Thoracic aorta (tissue), 2 donors: ENCODE measurements around the gene YY1AP1. TPM values are rescaled to one million over a fixed set of nuclear protein-coding genes. Genes with fewer than 3 reads are reported as not detected.
A peak's percentile ranks its signal among the peaks of the same experiment; 100 is the strongest.

ENCODE experiments used
- ATAC-seq: fragments of 150-250 bp; one replicate; pipeline ENCODE4 v1.8.0; 2017; ENCODE audit warnings: low read depth; ENCODE audit not compliant: insufficient number of reproducible peaks, low FRiP score
- DNase-seq: peaks from one replicate; pipeline ENCODE4 v3.0.0-alpha.2; 2020; ENCODE audit warnings: low spot score
- H3K27ac ChIP-seq, 2 donors: fragments of 200-600 bp; sonication (generic); 1 replicate in 1 of 2; 2 replicates in 1 of 2; pipeline ENCODE4 v1.5.1; 2016; ENCODE audit warnings: mild to moderate bottlenecking in 2 of 2, moderate library complexity in 2 of 2
- H3K27me3 ChIP-seq: fragments of 200-600 bp; sonication (generic); replicated peaks from 2 replicates; pipeline ENCODE4 v1.6.0; 2016; ENCODE audit warnings: mild to moderate bottlenecking; ENCODE audit not compliant: insufficient read depth
- H3K36me3 ChIP-seq: fragments of 200-600 bp; sonication (generic); one replicate; pipeline ENCODE4 v1.5.1; 2016
- H3K4me1 ChIP-seq, 2 donors: fragments of 200-600 bp; sonication (generic); 1 replicate in 1 of 2; 2 replicates in 1 of 2; pipeline versions ENCODE4 v1.5.1 to v1.6.0; 2016; ENCODE audit warnings: low read depth in 2 of 2, mild to moderate bottlenecking in 1 of 2; ENCODE audit not compliant: control insufficient read depth in 1 of 2
- H3K4me3 ChIP-seq: fragments of 200-600 bp; sonication (generic); 2 replicates; pipeline ENCODE4 v1.5.1; 2016; ENCODE audit warnings: mild to moderate bottlenecking
- H3K9me3 ChIP-seq: fragments of 200-600 bp; sonication (generic); 2 replicates; pipeline ENCODE4 v1.5.1; 2016
- total RNA-seq, 2 donors: library from RNA; depleted of rRNA; stranded (reverse); fragments of >200 nt; gene quantifications; one replicate each; pipeline versions ENCODE4 v1.1.0 to v1.2.3, GENCODE V29; 2016
- TF ChIP-seq, protein P1 (sequence below): fragments of 200-600 bp; sonication (generic); IDR thresholded peaks from one replicate; pipeline ENCODE4 v1.5.1; 2019; ENCODE audit warnings: antibody characterized with exemption

YY1AP1 gene
- total RNA-seq, 2 donors from 2014 or later = 156 to 197 TPM

DNA sequence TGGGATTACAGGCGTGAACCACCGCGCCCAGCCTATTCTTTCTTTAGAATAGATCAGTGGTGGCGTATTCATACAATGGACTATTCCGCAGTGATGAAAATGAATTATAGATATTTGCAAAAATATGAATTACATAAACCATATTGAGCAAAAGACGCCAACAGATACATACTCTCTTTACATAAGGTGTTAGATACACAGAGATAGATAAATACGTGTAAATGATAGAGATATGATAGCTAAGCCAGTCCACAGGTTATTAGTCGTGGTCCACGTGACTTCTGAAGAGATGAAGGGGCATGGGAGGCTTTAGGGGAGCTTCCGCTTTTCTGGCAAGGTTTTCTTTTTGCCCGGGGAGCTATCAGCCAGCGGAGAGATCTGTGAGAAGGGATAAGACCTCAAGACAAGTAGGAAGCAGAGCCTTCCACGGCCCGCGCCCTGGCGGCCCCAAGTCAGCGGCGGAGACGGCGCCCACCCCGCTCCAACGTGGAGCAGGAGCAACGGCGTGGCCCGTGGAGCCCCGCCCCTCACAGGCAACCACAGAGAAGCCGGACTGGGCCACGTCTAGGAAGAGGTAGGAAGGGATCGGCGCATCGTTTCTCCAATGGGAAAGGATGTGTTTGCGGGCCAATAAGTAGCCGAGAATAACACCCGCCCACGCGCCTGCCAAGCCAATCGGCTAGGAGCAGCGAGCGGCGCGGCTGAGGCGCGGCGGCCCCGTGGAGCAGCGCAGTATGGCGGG is 78.9 kb downstream of the YY1AP1 start, which contains the start of gene MSTO1:
TSS of gene MSTO1 (plus strand) at position 704 of the 742 bp plus-strand sequence. CDS start at position 735, 31 bp downstream.
- H3K4me3 ChIP-seq = peak within 1 kb of the TSS; percentile 72
- no peaks in the 10 kb centered on the region for H3K27me3 ChIP-seq
- TF ChIP-seq, protein P1, sequence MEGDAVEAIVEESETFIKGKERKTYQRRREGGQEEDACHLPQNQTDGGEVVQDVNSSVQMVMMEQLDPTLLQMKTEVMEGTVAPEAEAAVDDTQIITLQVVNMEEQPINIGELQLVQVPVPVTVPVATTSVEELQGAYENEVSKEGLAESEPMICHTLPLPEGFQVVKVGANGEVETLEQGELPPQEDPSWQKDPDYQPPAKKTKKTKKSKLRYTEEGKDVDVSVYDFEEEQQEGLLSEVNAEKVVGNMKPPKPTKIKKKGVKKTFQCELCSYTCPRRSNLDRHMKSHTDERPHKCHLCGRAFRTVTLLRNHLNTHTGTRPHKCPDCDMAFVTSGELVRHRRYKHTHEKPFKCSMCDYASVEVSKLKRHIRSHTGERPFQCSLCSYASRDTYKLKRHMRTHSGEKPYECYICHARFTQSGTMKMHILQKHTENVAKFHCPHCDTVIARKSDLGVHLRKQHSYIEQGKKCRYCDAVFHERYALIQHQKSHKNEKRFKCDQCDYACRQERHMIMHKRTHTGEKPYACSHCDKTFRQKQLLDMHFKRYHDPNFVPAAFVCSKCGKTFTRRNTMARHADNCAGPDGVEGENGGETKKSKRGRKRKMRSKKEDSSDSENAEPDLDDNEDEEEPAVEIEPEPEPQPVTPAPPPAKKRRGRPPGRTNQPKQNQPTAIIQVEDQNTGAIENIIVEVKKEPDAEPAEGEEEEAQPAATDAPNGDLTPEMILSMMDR = no peak
- H3K36me3 ChIP-seq = peaks cover 5% of the 10 kb centered on the region
- H3K9me3 ChIP-seq = no peaks in the 10 kb centered on the region
- peak; percentile 98 for ATAC-seq
- DNase-seq = peak; percentile 98
- peak within 1 kb of the TSS; percentile 50 to 74 for H3K27ac ChIP-seq
- H3K4me1 ChIP-seq = peaks cover 0 to 3% of the 10 kb centered on the region in 2 donors

Other genes starting within 250 kb of the YY1AP1 start
- gene ASH1L, start 126.0 kb downstream of the YY1AP1 start, total RNA-seq = 10 to 100 TPM; 52.7 to 84.2 TPM
- 10 to 100 TPM; 15.0 to 25.7 TPM for gene MSTO1, start 78.6 kb downstream of the YY1AP1 start, total RNA-seq
- 100 to 1,000 TPM in 1 of 2 donors, 10 to 100 TPM in 1; 56.5 to 113 TPM for gene DAP3, start 317 bp upstream of the YY1AP1 start, total RNA-seq
- 10 to 100 TPM; 39.3 to 83.2 TPM for gene GON4L, start 168.4 kb upstream of the YY1AP1 start, total RNA-seq
- gene SYT11, start 170.8 kb upstream of the YY1AP1 start, total RNA-seq = 10 to 100 TPM; 49.5 to 62.4 TPM
- gene RIT1, start 222.6 kb upstream of the YY1AP1 start, total RNA-seq = 10 to 100 TPM; 27.1 to 42.8 TPM
- 10 to 100 TPM; 50.6 to 56.9 TPM for gene KHDC4, start 245.6 kb upstream of the YY1AP1 start, total RNA-seq